ENCODE results near the gene ZC3H13.

GRCh38 chr13:46031581-46032263 is 20.8 kb downstream of the ZC3H13 start:
- TF ChIP-seq CTCF (IDR thresholded peaks at IDR 0.05) (no peak), EP300 (IDR thresholded peaks at IDR 0.05) (no peak)
